Duodenal mucosa (tissue), 2 donors: ENCODE measurements around the gene CD109.

ENCODE experiments used
- H3K27ac ChIP-seq: one replicate; pipeline ENCODE4 v1.7.0; 2013; ENCODE audit warnings: low read depth, low read length
- H3K27me3 ChIP-seq, 2 donors: one replicate each; pipeline ENCODE4 v1.7.0; 2013; ENCODE audit warnings: low read length in 2 of 2, control low read depth in 1 of 2; ENCODE audit not compliant: insufficient read depth in 2 of 2, control insufficient read depth in 1 of 2
- H3K36me3 ChIP-seq, 2 donors: one replicate each; pipeline ENCODE4 v1.7.0; 2013; ENCODE audit warnings: low read length in 2 of 2, control low read depth in 1 of 2; ENCODE audit not compliant: insufficient read depth in 2 of 2, control insufficient read depth in 1 of 2
- H3K4me1 ChIP-seq, 2 donors: one replicate each; pipeline ENCODE4 v1.7.0; 2013; ENCODE audit warnings: low read length in 2 of 2, control low read depth in 1 of 2; ENCODE audit not compliant: insufficient read depth in 2 of 2, control insufficient read depth in 1 of 2
- H3K4me3 ChIP-seq, 2 donors: one replicate each; pipeline ENCODE4 v1.7.0; 2013; ENCODE audit warnings: low read length in 2 of 2, low read depth in 1 of 2
- H3K9ac ChIP-seq, 2 donors: one replicate each; pipeline ENCODE4 v1.7.0; 2013; ENCODE audit warnings: low read length in 2 of 2, low read depth in 1 of 2
- H3K9me3 ChIP-seq, 2 donors: one replicate each; pipeline ENCODE4 v1.7.0; 2013; ENCODE audit warnings: low read length in 2 of 2, control low read depth in 1 of 2; ENCODE audit not compliant: control insufficient read depth in 1 of 2

CD109 gene

DNA sequence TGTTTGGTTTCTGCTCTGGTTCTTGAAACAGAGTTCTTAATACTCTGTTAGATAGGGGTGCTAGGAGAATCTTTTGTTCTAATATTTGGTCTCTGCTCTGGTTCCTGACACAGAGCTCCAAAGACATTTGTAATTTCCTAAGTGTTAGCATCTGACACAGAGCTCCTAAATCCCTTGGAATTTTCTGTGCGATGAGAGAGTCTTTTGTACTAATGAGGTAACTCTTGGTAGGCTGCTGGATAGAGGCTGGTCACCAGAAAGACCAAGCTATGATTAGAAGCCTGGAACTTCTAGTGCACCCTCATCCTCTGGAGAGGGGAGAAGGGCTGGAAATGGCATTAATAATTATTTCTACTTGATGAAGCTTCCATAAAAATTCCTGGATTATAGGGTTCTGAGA is 7.7 kb upstream of the CD109 start:
- Histone ChIP-seq H3K27ac (no peak overlapping the region), H3K9ac (no peak overlapping the region), H3K36me3 (no peaks in the 10 kb centered on the region), H3K9me3 (no peaks in the 10 kb centered on the region), H3K27me3 (no peaks in the 10 kb centered on the region), H3K4me1 (no peaks in the 10 kb centered on the region), H3K4me3 (no peak overlapping the region)

- no peak overlapping the region for H3K9ac ChIP-seq
- H3K36me3 ChIP-seq, result no peaks in the 10 kb centered on the region
- H3K27me3 ChIP-seq, result peaks cover 5% of the 10 kb centered on the region in 2 donors
- no peaks in the 10 kb centered on the region for H3K9me3 ChIP-seq
- no peak overlapping the region for H3K4me3 ChIP-seq
- H3K4me1 ChIP-seq, result no peaks in the 10 kb centered on the region
- H3K27ac ChIP-seq, result no peak overlapping the region
Observed at GRCh38 chr6:73690056-73690455, 5.9 kb upstream of the CD109 start.

DNA sequence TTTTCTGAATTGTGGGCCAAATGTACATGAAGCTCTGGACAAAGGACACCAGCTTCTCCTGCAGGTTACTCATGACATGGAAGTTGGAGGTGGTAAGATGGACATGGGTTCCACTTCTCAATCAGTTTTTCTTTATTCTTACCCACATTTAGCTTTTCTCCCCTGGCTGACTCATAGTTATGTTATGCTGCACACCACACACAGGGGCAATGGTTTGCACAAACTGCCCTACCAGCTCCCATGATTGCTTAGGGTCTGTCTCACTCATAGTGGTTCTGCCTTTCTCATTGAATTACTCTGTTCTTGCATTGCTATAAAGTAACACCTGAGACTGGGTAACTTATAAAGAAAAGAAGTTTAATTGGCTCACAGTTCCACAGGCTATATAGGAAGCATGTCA is 4.5 kb upstream of the CD109 start:
- Histone ChIP-seq H3K4me1 (no peaks in the 10 kb centered on the region), H3K27me3 (peaks cover 9 to 15% of the 10 kb centered on the region in 2 donors), H3K36me3 (no peaks in the 10 kb centered on the region), H3K9me3 (no peaks in the 10 kb centered on the region), H3K4me3 (no peak overlapping the region), H3K9ac (no peak overlapping the region), H3K27ac (no peak overlapping the region)

DNA sequence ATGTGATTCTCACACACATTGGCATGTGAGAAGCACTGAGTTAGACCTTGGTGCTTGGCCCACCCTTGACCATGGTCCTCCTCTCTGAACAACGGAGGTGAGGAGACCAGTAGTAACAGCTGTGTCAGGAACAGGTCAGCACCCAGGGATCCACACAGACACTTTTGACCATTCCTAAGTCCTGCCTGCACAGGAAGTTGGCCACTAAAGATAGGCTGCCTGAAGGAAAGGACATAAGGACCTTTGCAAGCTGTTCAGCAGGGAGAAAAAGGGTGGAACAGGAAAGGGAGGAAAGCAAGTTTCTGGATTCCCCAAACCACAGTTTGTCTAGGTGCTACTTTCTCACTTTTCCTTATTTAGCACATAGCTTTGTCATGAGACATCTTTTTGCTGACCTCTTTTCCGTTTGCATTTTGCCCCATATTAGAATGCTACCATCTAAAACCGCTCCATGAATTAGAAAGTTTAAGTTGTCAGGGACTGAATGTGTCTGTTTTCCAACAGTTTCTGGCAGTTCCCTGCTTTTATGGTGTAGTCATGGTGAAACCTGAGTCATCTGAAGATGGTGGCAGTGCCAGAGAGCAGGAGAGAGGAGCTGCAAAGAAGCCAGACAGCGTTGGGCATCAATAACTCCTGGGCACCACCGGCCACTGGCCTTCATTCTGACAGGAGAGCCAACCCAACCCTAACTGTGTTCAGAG is 1.1 kb upstream of the CD109 start:
- Histone ChIP-seq H3K4me1 (no peaks in the 10 kb centered on the region), H3K9me3 (no peaks in the 10 kb centered on the region), H3K9ac (no peak overlapping the region), H3K4me3 (no peak overlapping the region), H3K27me3 (peaks cover 9 to 20% of the 10 kb centered on the region in 2 donors), H3K36me3 (no peaks in the 10 kb centered on the region), H3K27ac (no peak overlapping the region)

DNA sequence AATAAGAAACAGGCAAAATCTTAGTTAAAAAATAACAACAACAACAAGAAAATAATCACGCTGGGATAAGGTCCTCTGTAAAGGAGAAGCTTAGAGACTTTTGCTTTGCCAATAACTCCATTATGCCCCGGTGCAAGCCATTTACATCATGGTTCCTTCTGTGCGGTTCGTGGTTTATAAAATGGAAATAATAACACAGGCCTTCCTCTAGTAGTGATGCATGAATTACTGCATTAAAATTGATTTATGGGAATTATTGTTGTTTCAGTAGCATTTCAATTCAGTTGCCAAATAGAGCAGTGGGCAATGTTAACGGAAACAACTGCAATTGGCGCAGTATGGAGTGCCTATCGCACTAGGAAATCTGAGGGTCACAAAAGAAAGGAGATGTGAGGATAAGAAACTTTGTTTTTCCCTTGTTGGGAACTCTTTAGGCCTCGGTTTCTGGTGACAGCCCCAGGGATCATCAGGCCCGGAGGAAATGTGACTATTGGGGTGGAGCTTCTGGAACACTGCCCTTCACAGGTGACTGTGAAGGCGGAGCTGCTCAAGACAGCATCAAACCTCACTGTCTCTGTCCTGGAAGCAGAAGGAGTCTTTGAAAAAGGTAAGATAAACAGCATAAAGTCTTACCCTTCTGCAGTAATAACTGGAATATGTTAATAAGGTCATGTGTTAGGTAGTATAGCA is 1.1 kb downstream of the CD109 start:
- Histone ChIP-seq H3K36me3 (no peaks in the 10 kb centered on the region), H3K4me1 (no peaks in the 10 kb centered on the region), H3K9ac (no peak overlapping the region), H3K4me3 (no peak overlapping the region), H3K27me3 (peaks cover 9 to 20% of the 10 kb centered on the region in 2 donors), H3K9me3 (no peaks in the 10 kb centered on the region), H3K27ac (no peak overlapping the region)

DNA sequence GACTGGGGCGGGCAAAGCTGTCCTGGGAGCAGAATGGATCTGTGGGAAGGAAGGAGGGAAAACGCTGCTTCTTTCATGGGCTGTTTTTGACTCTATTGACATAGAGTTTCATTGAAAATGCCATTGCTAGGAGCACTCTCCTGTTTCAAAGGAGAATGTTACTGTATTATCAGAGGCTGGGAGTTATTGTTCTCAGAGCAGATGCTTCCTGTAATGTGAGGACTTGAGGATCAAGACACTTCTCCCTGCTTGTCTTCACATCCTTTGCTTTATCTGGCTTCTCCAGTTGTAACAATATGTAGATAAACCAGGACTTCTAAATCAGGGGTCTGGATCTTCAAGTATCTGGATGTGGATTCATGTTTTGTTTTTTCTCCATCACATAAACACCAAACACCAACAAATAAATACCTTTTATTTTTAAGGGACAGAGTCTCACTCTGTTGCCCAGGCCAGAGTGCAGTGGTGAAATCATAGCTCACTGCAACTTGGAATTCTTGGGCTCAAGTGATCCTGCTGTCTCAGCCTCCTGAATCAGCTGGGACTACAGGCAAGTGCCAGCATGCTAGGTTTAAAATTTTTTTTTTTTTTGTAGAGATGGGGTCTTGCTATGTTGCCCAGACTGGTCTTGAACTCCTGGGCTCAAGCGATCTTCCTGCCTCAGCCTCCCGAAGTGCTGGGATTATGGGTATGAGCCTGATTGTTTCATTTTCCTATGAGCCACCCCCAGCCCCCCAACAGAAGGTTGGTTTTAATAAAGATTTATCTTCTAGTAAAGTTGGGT is 3.9 kb downstream of the CD109 start:
- Histone ChIP-seq H3K36me3 (no peaks in the 10 kb centered on the region), H3K9ac (no peak overlapping the region), H3K4me1 (no peaks in the 10 kb centered on the region), H3K27ac (no peak overlapping the region), H3K9me3 (no peaks in the 10 kb centered on the region), H3K4me3 (no peak overlapping the region), H3K27me3 (peaks cover 4 to 17% of the 10 kb centered on the region in 2 donors)

DNA sequence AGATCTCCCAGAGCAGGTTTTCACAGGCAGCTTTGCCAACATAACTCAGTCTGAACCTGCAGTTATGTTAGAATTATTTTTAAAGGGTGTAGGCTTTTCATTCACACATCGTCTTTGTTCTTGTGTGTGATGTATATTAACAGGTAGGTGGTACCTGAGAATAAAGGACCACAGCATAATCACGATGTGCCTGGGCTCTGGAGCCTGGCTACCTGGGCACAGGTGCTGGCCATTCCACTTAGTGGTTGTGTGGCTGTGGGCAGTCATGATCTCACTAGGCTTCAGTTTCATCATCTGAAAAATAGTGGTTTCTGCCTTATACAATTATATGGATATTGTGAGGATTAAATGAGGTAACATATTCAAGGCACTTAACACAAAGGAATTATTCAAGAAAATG is 6.4 kb downstream of the CD109 start:
- Histone ChIP-seq H3K9ac (no peak overlapping the region), H3K9me3 (no peaks in the 10 kb centered on the region), H3K4me1 (no peaks in the 10 kb centered on the region), H3K36me3 (no peaks in the 10 kb centered on the region), H3K27ac (no peak overlapping the region), H3K4me3 (no peak overlapping the region), H3K27me3 (no peaks in the 10 kb centered on the region)

DNA sequence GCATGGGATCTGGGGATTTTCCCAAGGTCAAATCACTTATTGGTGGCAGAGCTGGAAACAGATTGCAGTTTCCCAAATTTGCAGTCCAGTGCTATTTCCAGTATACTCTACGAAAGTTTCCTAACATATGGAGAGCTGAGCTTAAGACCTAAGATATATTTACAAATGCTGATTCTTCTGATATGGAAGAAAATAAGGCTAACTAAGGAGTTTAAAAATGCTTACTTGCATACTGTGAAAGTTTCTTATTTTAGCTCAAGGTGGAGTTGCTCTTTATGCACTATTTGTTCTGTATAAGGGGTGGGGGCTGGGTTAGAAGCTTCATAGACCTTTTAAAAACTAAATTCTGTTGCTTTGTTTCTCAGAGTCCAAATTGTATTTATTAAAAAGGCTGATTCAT is 7.5 kb downstream of the CD109 start:
- H3K9me3 ChIP-seq, result no peaks in the 10 kb centered on the region
- H3K27me3 ChIP-seq, result no peaks in the 10 kb centered on the region
- no peak overlapping the region for H3K27ac ChIP-seq
- no peaks in the 10 kb centered on the region for H3K36me3 ChIP-seq
- no peak overlapping the region for H3K4me3 ChIP-seq
- no peak overlapping the region for H3K9ac ChIP-seq
- H3K4me1 ChIP-seq, result no peaks in the 10 kb centered on the region

GRCh38 chr6:73704260-73704659 is 8.3 kb downstream of the CD109 start:
- no peaks in the 10 kb centered on the region for H3K36me3 ChIP-seq
- no peaks in the 10 kb centered on the region for H3K27me3 ChIP-seq
- H3K27ac ChIP-seq, result peak overlapping the region; percentile 32
- no peak overlapping the region for H3K9ac ChIP-seq
- H3K9me3 ChIP-seq, result no peaks in the 10 kb centered on the region
- H3K4me1 ChIP-seq, result no peaks in the 10 kb centered on the region
- no peak overlapping the region for H3K4me3 ChIP-seq

DNA sequence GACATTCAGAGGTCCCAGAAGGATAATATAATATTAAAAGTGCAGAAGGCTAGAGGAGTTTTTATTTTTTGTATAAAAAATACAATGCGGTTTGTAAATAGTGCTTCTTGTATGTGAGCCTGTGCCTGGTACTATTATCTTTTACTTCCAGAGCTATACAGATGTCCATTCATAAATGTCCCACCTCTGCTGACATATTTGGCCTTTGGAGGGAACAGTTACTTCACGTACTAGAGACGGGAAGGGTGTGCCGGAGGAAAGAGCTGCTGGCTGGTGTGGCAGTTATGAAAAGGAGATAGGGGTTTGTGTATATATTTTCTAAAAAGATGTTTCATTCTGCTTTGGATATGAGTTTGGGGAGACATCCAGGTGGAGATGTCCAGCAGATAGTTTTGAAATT is 8.8 kb downstream of the CD109 start:
- H3K27me3 ChIP-seq, result no peaks in the 10 kb centered on the region
- H3K27ac ChIP-seq, result no peak overlapping the region
- H3K9ac ChIP-seq, result no peak overlapping the region
- no peaks in the 10 kb centered on the region for H3K36me3 ChIP-seq
- no peaks in the 10 kb centered on the region for H3K9me3 ChIP-seq
- H3K4me3 ChIP-seq, result no peak overlapping the region
- no peaks in the 10 kb centered on the region for H3K4me1 ChIP-seq
